ENCODE measurements around the gene EHF. TPM values are rescaled to one million over a fixed set of nuclear protein-coding genes. Genes with fewer than 3 reads are reported as not detected.

EHF gene
- polyA plus RNA-seq, 1 of the 3 experiments (the other 2 are of a cell fraction) = not detected

GRCh38 chr11:34609187-34609751 is 11.6 kb upstream of the EHF start:
- Histone ChIP-seq H3K9me3 (no peaks in the 10 kb centered on the region), H3K4me2 (no peak overlapping the region), H2AFZ (ENCODE audit: low read depth) (no peak overlapping the region), H3K4me3 (ENCODE audit: low read depth in 2 of 2, low read length in 1 of 2) (no peak overlapping the region), H3K4me1 (ENCODE audit: control insufficient read depth in 1 of 2, insufficient read depth in 2 of 2, low read depth in 1 of 2, low read length in 1 of 2) (no peaks in the 10 kb centered on the region), H3K79me2 (ENCODE audit: insufficient read depth) (no peaks in the 10 kb centered on the region), H3K27ac (ENCODE audit: low read depth in 2 of 2, low read length in 1 of 2) (no peak overlapping the region), H3K36me3 (replicated peaks in 1 of 2; ENCODE audit: control insufficient read depth in 1 of 2, insufficient read depth in 2 of 2, low read length in 1 of 2) (no peaks in the 10 kb centered on the region), H3K9ac (no peak overlapping the region), H3K27me3 (ENCODE audit: insufficient read depth) (no peaks in the 10 kb centered on the region), H4K20me1 (ENCODE audit: insufficient read depth) (no peaks in the 10 kb centered on the region), H3K9me2 (no peaks in the 10 kb centered on the region), H3F3A (replicated peaks; ENCODE audit: insufficient read depth) (no peaks in the 10 kb centered on the region)
- no peak for DNase-seq
- TF ChIP-seq CTCF (IDR thresholded peaks at IDR 0.05) (no peak), USF1 (IDR thresholded peaks at IDR 0.05; ENCODE audit: borderline replicate concordance, low read depth) (no peak), YY1 (IDR thresholded peaks at IDR 0.05; ENCODE audit: low read depth) (no peak)
- 72% methylated on average over 7 of the region's 7 CpGs for WGBS (ENCODE audit: low lambda C conversion rate)
- ChIA-PET POLR2A (no interaction called here), CTCF (interaction anchor here (2.5 kb wide), 1 partner anchor 23 kb away, joined by 13 read pairs; no protein-coding TSS in a partner anchor)

DNA sequence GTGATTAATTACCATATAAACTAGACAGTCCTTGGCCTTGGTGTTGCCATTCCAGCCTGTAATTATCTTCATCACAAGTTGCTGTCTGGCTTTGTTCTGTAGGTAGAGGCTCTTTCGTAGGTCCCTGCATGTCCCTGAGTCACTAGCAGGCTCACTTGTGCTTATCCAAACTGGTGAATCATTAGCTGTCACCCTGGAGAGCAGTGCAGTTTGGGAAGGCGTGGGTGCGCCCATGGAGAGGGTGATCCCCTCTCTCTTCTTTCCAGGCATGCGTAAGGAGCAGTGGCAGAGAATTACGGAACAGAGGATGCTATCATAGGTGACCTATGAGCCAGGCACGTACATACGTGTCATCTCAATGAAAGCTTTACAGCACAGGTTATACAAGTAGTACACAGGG is 11.0 kb upstream of the EHF start:
- DNase-seq = no peak
- POLR2A ChIA-PET = no interaction called here
- Histone ChIP-seq H3K27ac (ENCODE audit: low read depth in 2 of 2, low read length in 1 of 2) (no peak overlapping the region), H3K9me2 (no peaks in the 10 kb centered on the region), H4K20me1 (ENCODE audit: insufficient read depth) (no peaks in the 10 kb centered on the region), H3K4me1 (ENCODE audit: control insufficient read depth in 1 of 2, insufficient read depth in 2 of 2, low read depth in 1 of 2, low read length in 1 of 2) (no peaks in the 10 kb centered on the region), H3F3A (replicated peaks; ENCODE audit: insufficient read depth) (no peaks in the 10 kb centered on the region), H3K79me2 (ENCODE audit: insufficient read depth) (no peaks in the 10 kb centered on the region), H3K4me2 (no peak overlapping the region), H3K9ac (no peak overlapping the region), H3K4me3 (ENCODE audit: low read depth in 2 of 2, low read length in 1 of 2) (no peak overlapping the region), H3K9me3 (no peaks in the 10 kb centered on the region), H3K27me3 (ENCODE audit: insufficient read depth) (no peaks in the 10 kb centered on the region), H3K36me3 (replicated peaks in 1 of 2; ENCODE audit: control insufficient read depth in 1 of 2, insufficient read depth in 2 of 2, low read length in 1 of 2) (no peaks in the 10 kb centered on the region), H2AFZ (ENCODE audit: low read depth) (no peak overlapping the region)
- WGBS (ENCODE audit: low lambda C conversion rate) = 67% methylated on average over 7 of the region's 7 CpGs
- TF ChIP-seq PBX3 (IDR thresholded peaks at IDR 0.05) (no peak), CTCF (IDR thresholded peaks at IDR 0.05) (no peak), RCOR1 (IDR thresholded peaks at IDR 0.05; ENCODE audit: low read length) (no peak), MXI1 (IDR thresholded peaks at IDR 0.05; ENCODE audit: low read depth, low read length) (no peak)
- CTCF ChIA-PET = interaction anchor here (2.5 kb wide), 1 partner anchor 24 kb away, joined by 13 read pairs; no protein-coding TSS in a partner anchor

All from SK-N-SH (cell line).